ENCODE measurements around the gene CIRBP.

The CIRBP gene

DNA sequence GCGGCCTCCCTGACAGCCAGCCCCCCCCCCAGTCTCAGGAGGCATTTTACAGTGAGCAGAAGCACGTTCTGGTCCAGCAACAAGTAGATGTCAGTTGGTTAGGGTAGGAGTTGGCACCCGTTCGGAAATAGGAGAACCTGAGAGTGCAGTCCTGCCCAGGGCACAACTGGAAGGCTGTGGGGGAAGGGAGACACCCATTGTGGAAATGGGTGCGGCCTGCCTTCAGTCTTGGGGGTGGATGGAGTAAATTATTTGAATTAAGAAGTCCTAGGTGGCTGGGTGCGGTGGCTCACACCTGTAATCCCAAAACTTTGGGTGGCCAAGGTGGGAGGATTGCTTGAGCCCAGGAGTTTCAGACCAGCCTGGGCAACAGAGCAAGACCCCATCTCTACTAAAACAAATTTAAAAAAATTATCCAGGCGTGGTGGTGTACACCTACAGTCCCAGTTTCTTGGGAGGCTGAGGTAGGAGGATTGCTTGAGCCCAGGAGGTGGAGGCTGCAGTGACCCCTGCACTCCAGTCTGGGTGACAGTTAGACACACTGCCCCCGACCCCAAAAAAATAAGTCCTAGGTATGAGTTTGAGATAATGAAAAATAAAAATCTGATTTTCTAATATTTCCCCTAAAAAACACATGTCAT, 1.2 kb downstream of the CIRBP start:
- FAIRE-seq: no peak

- FAIRE-seq: no peak
These were observed 1.9 kb downstream of the CIRBP start for GRCh38 chr19:1270854-1271527.

GRCh38 chr19:1271528-1272422, 2.6 kb downstream of the CIRBP start:
- no peak for FAIRE-seq

GRCh38 chr19:1272423-1273262, 3.5 kb downstream of the CIRBP start:
- no peak for FAIRE-seq

DNA sequence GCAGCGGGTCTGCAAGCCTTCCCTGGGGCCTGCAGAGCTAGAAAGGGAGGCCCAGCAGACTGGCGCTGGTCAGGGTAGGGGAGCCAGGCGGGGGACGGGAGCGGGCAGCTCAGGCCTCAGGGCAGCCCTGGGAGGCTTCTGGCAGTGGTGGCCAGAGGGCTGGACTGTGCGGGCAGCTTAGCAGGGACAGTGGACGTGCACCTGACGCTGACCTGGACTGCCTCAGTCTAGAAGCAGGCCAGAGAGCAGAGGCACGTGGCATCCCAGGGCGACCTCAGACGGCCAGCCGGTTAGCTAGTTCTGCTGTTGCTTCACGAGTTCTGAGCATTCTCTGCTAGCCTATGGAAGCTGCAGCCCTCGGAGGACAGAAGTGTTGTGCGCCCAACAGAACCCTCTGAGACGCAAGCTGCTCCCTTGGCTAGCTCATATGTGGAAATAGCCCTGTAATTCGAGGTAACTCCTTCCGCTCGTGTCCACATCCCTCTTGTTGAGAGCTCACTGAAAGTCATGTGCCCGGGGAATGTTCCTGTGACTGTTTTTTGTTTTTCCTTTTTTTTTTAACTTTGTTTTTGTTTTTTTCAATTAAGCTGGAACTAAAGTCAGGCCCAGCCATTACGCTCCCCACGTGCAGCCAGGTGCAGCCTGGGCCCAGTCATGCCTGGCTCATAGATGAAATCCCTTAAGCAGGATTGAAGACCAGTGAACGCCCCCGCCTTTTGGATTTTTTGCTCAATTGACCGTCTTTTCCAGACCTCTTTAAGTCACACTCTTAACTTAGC, 4.3 kb downstream of the CIRBP start:
- no peak for FAIRE-seq

- no peak for FAIRE-seq
These were observed 5.1 kb downstream of the CIRBP start for GRCh38 chr19:1274081-1274851.

DNA sequence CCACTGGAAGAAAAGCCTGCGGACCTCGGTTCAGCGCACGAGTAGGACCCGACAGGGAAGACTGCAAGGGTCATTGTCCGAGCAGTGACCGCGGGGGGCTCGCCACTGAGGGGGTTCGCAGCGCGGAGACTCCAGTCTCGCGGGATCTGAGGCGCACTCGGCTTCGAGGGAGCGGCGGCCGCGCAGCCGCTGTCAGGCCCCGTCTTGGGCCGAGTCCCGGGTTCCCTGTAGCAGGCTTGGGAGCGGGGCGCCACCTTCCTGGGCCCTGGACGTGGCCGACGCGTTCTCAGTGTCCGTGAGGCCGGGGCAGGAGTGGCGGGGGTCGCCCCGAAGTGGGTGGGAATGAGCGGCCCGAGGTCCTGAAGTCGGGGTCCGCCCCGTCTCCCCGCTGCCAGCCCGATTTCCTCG, 5.7 kb downstream of the CIRBP start:
- FAIRE-seq: no peak

GRCh38 chr19:1275260-1275975, 6.3 kb downstream of the CIRBP start, which contains the start of gene FAM174C:
Gene FAM174C (plus strand): TSS chr19:1275530. CDS start chr19:1275550, 20 bp downstream.
- FAIRE-seq: no peak

DNA sequence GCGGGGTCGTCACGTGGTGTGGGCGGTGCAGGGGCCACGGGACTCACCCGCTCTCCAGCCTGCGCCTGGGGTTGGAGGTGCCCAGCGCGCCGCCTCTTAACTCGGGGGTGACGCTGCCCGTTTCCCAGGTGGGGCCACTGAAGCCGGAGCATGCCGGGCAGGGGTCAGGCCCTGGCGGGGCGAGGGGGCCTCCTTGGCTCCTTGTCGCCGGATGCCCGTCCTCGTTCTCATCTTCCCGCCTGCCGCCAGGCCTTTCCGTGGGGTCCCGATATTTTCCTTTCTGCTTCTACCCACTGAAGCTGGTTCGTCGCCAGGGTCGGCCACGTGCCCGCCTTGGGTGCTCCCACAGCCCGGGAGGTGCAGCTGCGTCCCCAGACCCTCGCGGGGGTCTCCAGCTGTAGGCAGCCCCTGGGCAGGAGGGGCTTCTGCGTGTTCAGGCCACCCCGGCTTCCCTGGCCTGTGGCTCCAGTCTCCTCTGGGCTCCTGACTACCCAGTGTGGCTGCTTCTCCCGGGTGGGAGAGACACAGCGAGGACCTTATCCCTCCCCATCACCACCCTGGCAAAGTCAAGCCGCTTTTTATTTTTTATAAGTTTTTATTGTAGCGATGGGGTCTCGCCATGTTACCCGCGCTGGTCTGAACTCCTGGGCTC, 7.0 kb downstream of the CIRBP start:
- no peak for FAIRE-seq

DNA sequence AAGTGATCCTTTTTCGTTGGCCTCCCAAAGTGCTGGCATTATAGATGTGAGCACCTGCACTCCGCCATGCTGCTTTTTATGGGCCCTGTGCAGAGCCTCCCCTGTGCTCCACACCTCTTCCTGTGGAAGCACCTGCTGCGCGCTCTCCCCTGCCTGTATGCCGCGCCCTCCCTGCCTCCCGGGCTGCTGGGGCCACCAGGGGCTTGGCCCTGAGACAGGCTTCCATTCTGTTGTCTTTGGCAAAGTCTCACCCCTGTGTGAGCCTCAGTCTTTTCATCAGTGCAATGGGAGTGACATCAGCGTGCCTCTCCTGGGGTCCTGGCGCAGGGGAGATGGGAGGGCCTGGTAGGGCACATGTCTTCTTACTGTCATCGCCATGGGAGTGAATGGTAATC, 7.5 kb downstream of the CIRBP start:
- no peak for FAIRE-seq

- no peak for FAIRE-seq
These were observed 7.9 kb downstream of the CIRBP start for GRCh38 chr19:1277061-1277460.

GRCh38 chr19:1278074-1278473, 8.9 kb downstream of the CIRBP start:
- FAIRE-seq: no peak

DNA sequence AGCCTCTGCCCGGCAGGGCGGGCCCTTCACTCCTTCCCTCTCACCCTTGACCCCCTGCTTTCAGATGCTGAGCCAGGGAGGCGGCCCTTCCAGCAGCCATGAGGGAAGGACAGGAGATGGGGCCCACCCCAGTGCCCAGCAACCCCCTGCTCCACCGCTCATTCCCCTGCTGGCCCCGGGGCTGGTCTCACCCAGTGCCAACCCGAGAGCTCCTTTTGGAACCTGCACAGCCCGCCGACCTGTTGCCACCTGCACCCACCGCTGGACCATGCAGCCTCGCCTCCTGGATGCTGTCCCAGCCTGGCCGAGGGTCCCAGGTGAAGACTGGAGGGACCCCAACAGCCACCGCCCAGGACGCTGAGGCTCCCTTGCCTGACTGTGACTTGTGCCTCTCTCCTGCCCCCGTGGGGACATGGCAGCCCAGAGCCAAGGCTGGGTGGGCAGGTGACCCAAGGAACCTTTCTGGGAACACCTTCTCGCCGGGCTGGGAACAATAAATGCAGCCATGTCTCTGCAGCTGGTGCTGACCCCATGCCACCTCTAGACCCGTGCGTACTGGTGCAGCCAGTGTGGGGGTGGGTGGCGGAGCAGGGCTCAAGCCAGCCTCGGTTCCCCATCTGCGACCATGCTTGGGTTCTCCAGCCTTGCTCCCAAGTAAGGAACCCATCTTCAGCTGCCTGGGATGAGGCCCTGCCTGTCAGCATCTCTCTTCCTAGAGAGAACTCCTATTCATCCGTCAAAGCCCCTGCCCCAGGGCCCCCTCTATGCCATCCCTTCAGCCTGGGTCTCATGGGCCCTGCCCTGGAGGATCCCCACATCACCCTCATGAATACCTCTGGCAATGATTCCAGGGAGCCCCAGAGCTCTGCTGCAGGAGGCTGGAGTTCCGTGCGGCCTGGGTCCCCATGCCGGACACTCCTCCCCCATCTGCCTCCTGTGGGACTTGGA, 9.9 kb downstream of the CIRBP start:
- no peak for FAIRE-seq

GRCh38 chr19:1279782-1280341, 10.7 kb downstream of the CIRBP start:
- FAIRE-seq: no peak

DNA sequence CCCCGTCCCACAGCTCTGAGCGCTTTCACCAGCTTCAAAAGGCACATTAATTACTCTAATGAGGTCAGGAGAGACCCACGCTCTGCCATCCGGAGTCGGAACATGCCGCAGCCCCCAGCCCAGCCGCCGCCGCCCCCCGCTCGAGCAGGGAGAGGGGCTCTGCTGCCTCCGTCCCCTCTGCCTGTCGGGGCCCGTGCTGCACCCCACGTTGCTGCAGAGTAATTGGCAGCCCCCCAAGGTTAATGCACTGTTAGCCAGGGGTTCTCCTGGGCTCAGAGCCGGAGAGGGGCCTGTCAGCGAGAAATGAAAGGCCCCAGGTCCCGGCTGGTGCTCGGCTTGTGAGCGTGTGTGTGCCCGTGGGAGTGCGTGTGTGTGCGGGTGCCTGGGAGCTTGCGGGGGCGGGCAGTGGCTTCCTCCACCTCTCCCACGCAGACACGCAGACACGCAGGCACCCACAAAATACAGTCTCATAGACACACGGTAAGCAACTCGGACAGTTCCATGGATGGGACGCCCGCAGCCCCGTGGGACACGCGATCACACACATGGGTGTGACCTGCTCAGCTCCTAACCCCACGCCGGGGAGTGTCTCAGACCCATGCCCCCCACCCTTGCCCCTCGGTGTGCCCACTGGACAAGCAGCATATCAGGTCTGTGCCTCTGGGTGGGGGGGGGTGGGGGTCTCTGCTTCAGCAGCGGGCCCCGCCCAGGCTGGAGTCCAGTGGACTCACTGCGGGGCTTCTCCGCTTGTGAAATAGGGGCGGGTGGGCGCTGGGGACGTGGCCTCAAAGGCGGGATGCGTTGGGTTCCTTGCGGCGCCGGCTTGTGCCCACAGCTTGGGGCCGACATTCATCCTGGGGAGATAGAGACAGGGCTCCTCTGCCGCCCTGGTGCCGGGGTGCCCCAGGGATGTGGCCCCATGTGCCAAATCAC, 11.8 kb downstream of the CIRBP start:
- no peak for FAIRE-seq

GRCh38 chr19:1281569-1282287, 12.6 kb downstream of the CIRBP start:
- FAIRE-seq: no peak

All from colon (tissue), 2 donors.